NB4 (cell line): ENCODE results near the gene GPR158.

Source experiments
- POLR2A ChIP-seq: IDR thresholded peaks from 2 replicates; pipeline ENCODE4 v1.6.1; 2011; ENCODE audit warnings: mild to moderate bottlenecking; ENCODE audit not compliant: insufficient read length; ENCODE audit errors: extremely low read depth
- TF ChIP-seq, protein P1 (sequence below): IDR thresholded peaks from one replicate; pipeline ENCODE4 v1.5.1; 2012; ENCODE audit warnings: low read depth, low read length
- TF ChIP-seq, protein P2 (sequence below): IDR thresholded peaks from 2 replicates; pipeline ENCODE4 v1.6.1; 2011; ENCODE audit warnings: low read depth, low read length

- TF ChIP-seq, protein P1, sequence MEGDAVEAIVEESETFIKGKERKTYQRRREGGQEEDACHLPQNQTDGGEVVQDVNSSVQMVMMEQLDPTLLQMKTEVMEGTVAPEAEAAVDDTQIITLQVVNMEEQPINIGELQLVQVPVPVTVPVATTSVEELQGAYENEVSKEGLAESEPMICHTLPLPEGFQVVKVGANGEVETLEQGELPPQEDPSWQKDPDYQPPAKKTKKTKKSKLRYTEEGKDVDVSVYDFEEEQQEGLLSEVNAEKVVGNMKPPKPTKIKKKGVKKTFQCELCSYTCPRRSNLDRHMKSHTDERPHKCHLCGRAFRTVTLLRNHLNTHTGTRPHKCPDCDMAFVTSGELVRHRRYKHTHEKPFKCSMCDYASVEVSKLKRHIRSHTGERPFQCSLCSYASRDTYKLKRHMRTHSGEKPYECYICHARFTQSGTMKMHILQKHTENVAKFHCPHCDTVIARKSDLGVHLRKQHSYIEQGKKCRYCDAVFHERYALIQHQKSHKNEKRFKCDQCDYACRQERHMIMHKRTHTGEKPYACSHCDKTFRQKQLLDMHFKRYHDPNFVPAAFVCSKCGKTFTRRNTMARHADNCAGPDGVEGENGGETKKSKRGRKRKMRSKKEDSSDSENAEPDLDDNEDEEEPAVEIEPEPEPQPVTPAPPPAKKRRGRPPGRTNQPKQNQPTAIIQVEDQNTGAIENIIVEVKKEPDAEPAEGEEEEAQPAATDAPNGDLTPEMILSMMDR, result no peak
- TF ChIP-seq POLR2A, result no peak
- TF ChIP-seq, protein P2, sequence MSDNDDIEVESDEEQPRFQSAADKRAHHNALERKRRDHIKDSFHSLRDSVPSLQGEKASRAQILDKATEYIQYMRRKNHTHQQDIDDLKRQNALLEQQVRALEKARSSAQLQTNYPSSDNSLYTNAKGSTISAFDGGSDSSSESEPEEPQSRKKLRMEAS, result no peak
Observed at GRCh38 chr10:25441270-25441669, 266.5 kb downstream of the GPR158 start.
